HepG2 (cell line): Measurements from ENCODE around the gene DLL3. TPM values are rescaled to one million over a fixed set of nuclear protein-coding genes. Genes with fewer than 3 reads are reported as not detected.

ENCODE experiments used
- ATF7 ChIP-seq, 2 experiments: fragments of 450-650 bp in 1 of 2; sonication (generic) in 1 of 2; formaldehyde crosslinking in 1 of 2; IDR thresholded peaks; 2 replicates each; pipeline versions ENCODE4 v1.4.0 to v1.6.1; 2016 to 2020; ENCODE audit warnings: antibody characterized with exemption in 1 of 2, mild to moderate bottlenecking in 1 of 2, missing genetic modification reagents in 1 of 2
- CBX2 ChIP-seq, 2 experiments: fragments of 200-600 bp in 1 of 2; sonication (generic); formaldehyde crosslinking in 1 of 2; IDR thresholded peaks; 2 replicates each; pipeline versions ENCODE4 v1.7.0 to v1.8.1; 2018 to 2022; ENCODE audit warnings: low read depth in 2 of 2, low read length in 1 of 2, mild to moderate bottlenecking in 1 of 2, missing genetic modification reagents in 1 of 2
- IKZF4 ChIP-seq: sonication (generic); formaldehyde crosslinking; IDR thresholded peaks from 2 replicates; pipeline ENCODE4 v1.5.1; 2020; ENCODE audit warnings: borderline replicate concordance, mild to moderate bottlenecking, low read depth, missing genetic modification reagents; ENCODE audit errors: not compliant biosample characterization
- KLF15 ChIP-seq: sonication (generic); formaldehyde crosslinking; IDR thresholded peaks from 2 replicates; pipeline ENCODE4 v1.8.1; 2023; ENCODE audit warnings: borderline replicate concordance, mild to moderate bottlenecking, inconsistent platforms, missing genetic modification reagents, mixed read lengths
- MAFF ChIP-seq: IDR thresholded peaks from 2 replicates; pipeline ENCODE4 v1.6.1; 2011; ENCODE audit warnings: low read depth, low read length, improper control_type of control experiment
- RERE ChIP-seq: IDR thresholded peaks from 2 replicates; pipeline ENCODE4 v1.6.1; 2016; ENCODE audit warnings: low read depth, missing genetic modification reagents, missing compliant biosample characterization
- SRF ChIP-seq: IDR thresholded peaks from 2 replicates; pipeline ENCODE4 v1.6.1; 2011; ENCODE audit warnings: mild to moderate bottlenecking, low read depth, low read length, moderate library complexity
- TRIM24 ChIP-seq: sonication (generic); formaldehyde crosslinking; IDR thresholded peaks from 2 replicates; pipeline ENCODE4 v1.8.0; 2022; ENCODE audit warnings: mild to moderate bottlenecking, missing genetic modification reagents
- ZFP36L2 ChIP-seq: sonication (generic); formaldehyde crosslinking; IDR thresholded peaks from 2 replicates; pipeline ENCODE4 v1.4.0; 2020; ENCODE audit warnings: missing genetic modification reagents
- ZNF18 ChIP-seq: sonication (generic); formaldehyde crosslinking; IDR thresholded peaks from 2 replicates; pipeline ENCODE4 v1.8.0; 2022; ENCODE audit warnings: mild to moderate bottlenecking, missing genetic modification reagents; ENCODE audit not compliant: insufficient replicate concordance
- ZNF232 ChIP-seq: sonication (generic); formaldehyde crosslinking; IDR thresholded peaks from 2 replicates; pipeline ENCODE4 v1.4.0; 2020; ENCODE audit warnings: missing genetic modification reagents, borderline replicate concordance
- ZNF280B ChIP-seq: sonication (generic); formaldehyde crosslinking; IDR thresholded peaks from 2 replicates; pipeline ENCODE4 v1.5.0; 2020; ENCODE audit warnings: missing genetic modification reagents, mild to moderate bottlenecking, borderline replicate concordance
- ZNF333 ChIP-seq: sonication (generic); formaldehyde crosslinking; IDR thresholded peaks from 2 replicates; pipeline ENCODE4 v1.4.0; 2020; ENCODE audit warnings: mild to moderate bottlenecking, missing genetic modification reagents, borderline replicate concordance
- ZNF513 ChIP-seq: sonication (generic); formaldehyde crosslinking; conservative IDR thresholded peaks from 2 replicates; pipeline ENCODE4 v1.5.0; 2020; ENCODE audit warnings: missing genetic modification reagents
- ZNF564 ChIP-seq: sonication (generic); formaldehyde crosslinking; IDR thresholded peaks from 2 replicates; pipeline ENCODE4 v1.8.1; 2023; ENCODE audit warnings: mild to moderate bottlenecking, missing genetic modification reagents
- ZNF747 ChIP-seq: sonication (generic); formaldehyde crosslinking; IDR thresholded peaks from 2 replicates; pipeline ENCODE4 v1.8.1; 2023; ENCODE audit warnings: missing genetic modification reagents, mild to moderate bottlenecking, borderline replicate concordance
- polyA plus RNA-seq, 8 experiments: library from polyadenylated mRNA; depleted of rRNA in 3 of 8; stranded (reverse) in 7 of 8; unstranded in 1 of 8; fragments of >200 nt; fragmentation: Illumina TruSeq in 4 of 8; extraction: Trizol in 4 of 8; gene quantifications; 2 replicates each; pipeline versions ENCODE4 v1.2.1 to v1.2.3, GENCODE V29; 2011 to 2016; ENCODE audit warnings: low read depth in 4 of 8, missing spikeins in 1 of 8, mixed read lengths in 1 of 8; ENCODE audit not compliant: insufficient read depth in 1 of 8
- total RNA-seq, 5 experiments: library from RNA; depleted of rRNA; stranded (reverse); fragments of >200 nt; fragmentation: Illumina TruSeq; extraction: Trizol; gene quantifications; 2 replicates each; pipeline ENCODE4 v1.2.3, GENCODE V29; 2016; ENCODE audit warnings: low read depth in 1 of 5

DLL3 gene
- total and polyA plus RNA-seq, 2 of the 13 experiments (the other 11 are each of a cell fraction or from before 2014, with no cell fraction given), result 0.35 to 0.55 TPM

- TF ChIP-seq ZNF18 (CRISPR knock-in tag) (peak; percentile 38), TRIM24 (CRISPR knock-in tag) (no peak), ZFP36L2 (CRISPR knock-in tag) (no peak), SRF (no peak), ZNF513 (CRISPR knock-in tag) (no peak), ZNF333 (CRISPR knock-in tag) (no peak), MAFF (no peak), IKZF4 (CRISPR knock-in tag) (peak; percentile 98), CBX2 (IDR thresholded peaks at IDR 0.05; ENCODE audit: low read depth, low read length) (no peak), CBX2 (CRISPR knock-in tag; IDR thresholded peaks at IDR 0.05; ENCODE audit: low read depth) (no peak), RERE (CRISPR knock-in tag) (no peak; the same call in 1 of the 2 replicates), ZNF232 (CRISPR knock-in tag) (peak; percentile 92; the same call in 1 of the 2 replicates), KLF15 (CRISPR knock-in tag) (peak; percentile 78; the same call in 1 of the 2 replicates), ZNF747 (CRISPR knock-in tag) (0 out of 2 replicates have a peak, but pooled peaks have one; percentile 25), ZNF564 (CRISPR knock-in tag) (peak; percentile 90; the same call in 1 of the 2 replicates), ZNF280B (no peak), ATF7 (IDR thresholded peaks at IDR 0.05) (no peak), ATF7 (CRISPR knock-in tag; IDR thresholded peaks at IDR 0.05) (no peak)
Observed at GRCh38 chr19:39506944-39507714, 8.4 kb downstream of the DLL3 start (continued).
